Superior temporal gyrus (tissue), 1 donor: ENCODE data around the gene CISTR.

Experiments
- DNase-seq: peaks from one replicate; pipeline ENCODE4 v3.0.0-alpha.2; 2016; ENCODE audit errors: extremely low spot score

The CISTR gene

DNA sequence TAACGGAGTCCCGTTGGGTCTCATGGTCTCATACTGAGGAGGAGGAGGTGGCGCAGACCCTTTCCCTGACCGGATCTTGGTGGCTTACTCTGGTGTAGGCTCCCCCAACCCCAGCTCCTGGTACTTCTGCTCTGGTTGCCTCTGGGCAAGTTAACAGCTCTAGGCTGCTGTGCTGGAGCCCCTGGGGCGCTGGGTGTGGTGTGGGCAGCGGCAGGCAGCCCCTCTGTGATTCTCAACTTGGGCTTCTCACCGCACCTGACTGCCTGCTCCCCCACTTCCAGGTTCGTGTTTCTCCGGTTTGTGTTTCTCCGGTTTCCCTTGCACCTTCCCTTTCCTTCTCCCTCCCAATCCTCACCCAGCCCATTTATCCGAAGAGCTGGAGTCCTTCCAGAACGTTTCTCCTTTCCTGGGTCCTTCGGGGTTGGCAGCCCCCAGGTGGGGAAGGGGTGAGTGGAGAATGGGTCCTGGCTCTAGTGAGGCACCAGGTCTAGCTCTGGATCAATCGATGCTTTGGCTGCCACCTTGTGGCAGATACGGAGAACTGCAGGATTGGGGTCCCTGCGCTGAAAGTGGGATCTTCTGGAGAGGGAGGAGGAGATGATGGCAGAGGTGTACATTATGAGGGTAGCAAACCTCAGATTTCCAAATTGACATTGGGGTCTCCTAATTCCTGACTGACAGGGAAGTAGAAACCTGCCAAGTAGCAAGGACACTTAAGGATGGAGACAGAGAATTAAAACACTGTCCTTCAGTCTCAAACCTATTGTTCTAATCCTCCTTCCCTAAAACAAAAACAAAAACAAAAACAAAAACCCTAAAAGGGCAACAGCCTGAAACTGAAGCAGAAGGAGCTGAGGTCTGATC lies 8.3 kb downstream of the CISTR start:
- peak; percentile 90 for DNase-seq

GRCh38 chr12:53740130-53740491 lies 11.7 kb downstream of the CISTR start:
- DNase-seq = no peak

DNA sequence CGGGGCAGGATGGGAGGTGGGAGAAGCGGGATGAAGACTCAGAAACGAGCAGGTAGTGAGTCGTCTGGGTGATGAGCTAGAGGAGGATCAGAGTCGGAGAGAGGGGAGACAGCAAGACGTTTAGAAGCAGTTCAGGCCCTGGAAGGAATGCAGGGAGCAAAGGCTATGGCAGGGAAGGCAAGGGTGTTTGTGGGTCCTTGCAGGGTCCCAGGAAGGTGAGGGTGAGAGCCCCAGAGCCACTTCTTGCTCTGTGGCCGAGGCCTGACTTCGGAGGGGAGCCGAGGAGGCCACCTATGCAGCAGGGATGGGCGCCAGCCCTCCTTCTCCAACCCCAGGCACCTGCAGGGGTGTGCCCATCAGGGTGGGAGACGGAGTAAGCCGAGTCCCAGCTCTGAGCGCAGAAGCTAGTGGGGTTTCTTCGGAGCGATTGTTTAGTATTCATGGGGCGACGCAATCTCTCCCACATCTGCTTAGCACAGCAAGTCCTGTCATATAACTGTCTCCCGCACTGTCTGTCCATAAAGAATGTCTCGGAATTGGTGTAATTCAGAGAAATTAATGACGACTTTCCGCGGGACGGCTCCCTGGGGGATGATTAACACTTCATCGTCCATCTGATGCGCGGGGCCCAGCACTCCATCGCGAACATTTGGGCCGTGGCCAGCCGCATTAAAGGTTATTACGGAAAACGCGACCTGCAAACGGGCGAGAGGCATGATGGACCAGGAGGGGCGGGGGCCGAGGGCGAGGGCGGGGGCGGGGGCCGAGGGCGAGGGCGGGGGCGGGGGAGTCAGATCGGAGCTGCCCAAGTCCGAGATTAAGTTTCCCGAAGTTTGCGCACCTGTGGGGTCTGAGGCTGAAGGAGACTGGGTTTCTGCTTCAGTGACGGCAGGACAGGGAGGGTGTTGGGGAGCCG lies 12.3 kb downstream of the CISTR start:
- DNase-seq = no peak

GRCh38 chr12:53738406-53739213 lies 13.2 kb downstream of the CISTR start:
- DNase-seq = no peak

- DNase-seq = no peak
These were observed 13.8 kb downstream of the CISTR start for GRCh38 chr12:53737951-53738405.

GRCh38 chr12:53737093-53737808 lies 14.5 kb downstream of the CISTR start:
- no peak for DNase-seq

DNA sequence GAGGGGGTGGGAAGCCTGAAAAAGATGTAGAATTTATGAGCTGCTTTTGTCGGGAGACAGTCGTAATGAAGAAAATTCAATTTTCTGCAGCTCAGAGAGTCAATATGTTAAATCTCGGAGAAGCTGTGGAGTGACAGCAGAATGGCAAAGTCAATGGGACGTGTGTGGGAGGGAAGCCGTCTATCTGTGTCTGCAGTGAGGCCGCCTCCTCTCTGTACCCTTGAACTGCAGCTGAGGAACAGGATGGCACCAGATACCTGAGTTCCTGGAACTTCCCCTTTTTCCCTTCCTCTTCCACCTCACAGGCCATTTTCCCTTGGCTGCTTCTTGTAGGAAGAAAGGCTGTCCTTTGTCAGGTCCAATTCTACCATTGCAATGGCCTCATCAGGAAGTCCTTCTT lies 15.2 kb downstream of the CISTR start:
- no peak for DNase-seq

DNA sequence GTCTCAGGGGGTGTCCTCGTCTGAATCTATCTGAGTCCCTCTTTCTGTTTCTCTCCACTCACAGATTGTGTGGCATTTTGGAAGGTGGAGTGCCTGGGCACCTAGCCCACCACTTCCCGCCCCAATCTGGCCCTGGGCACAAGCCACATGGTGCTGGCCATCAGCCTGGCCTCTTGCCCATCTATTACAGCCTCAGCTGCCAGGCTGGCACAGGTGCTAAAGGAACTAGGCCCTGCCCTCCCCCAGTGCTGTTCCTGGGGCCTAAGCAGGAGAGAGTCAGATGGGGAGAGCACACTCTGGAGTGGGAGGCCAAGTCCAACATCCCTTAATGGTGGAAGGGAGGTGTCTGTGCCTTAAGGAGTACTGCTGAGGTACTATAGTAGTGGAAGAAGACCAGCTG lies 16.2 kb downstream of the CISTR start:
- DNase-seq = no peak

DNA sequence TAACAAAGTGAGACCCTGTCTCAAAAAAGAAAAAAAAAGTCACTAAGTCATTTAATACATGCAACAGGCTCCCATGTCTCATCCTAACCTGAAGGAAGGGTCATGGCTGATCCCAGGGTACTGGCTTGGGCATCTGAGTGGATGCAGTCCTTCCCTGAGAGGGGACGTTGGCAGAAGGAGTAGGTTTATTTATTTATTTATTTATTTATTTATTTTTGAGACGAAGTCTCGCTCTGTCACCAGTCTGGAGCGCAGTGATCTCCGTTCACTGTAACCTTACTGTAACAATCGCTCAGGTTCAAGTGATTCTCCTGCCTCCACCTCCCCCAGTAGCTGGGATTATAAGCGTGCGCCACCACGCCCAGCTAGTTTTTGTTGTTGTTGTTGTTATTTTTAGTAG lies 17.4 kb downstream of the CISTR start:
- DNase-seq = no peak

DNA sequence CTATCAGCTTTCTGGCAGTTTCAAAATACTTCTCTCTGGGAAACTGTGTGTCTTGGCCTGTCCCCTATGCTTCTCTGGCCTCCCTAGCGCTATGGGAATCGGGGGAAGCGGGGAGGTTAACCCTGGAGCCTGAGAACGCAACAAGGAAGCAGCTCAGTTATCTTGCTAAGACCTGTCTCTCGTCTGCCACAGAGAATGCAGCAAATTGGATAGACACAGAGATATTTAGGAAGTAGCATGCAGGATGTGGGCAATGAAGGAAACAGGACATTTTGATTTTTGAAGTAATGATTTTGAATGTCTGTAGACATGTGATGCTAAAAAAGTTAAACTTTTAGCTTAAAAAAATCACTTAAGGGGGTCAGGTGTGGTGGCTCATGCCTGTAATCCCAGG lies 18.0 kb downstream of the CISTR start:
- no peak for DNase-seq

GRCh38 chr12:53733051-53733806 lies 18.6 kb downstream of the CISTR start:
- DNase-seq = no peak

- no peak for DNase-seq
These were observed 22.1 kb downstream of the CISTR start for GRCh38 chr12:53729644-53730043.

- no peak for DNase-seq
These were observed 23.6 kb downstream of the CISTR start for GRCh38 chr12:53728206-53728605.

DNA sequence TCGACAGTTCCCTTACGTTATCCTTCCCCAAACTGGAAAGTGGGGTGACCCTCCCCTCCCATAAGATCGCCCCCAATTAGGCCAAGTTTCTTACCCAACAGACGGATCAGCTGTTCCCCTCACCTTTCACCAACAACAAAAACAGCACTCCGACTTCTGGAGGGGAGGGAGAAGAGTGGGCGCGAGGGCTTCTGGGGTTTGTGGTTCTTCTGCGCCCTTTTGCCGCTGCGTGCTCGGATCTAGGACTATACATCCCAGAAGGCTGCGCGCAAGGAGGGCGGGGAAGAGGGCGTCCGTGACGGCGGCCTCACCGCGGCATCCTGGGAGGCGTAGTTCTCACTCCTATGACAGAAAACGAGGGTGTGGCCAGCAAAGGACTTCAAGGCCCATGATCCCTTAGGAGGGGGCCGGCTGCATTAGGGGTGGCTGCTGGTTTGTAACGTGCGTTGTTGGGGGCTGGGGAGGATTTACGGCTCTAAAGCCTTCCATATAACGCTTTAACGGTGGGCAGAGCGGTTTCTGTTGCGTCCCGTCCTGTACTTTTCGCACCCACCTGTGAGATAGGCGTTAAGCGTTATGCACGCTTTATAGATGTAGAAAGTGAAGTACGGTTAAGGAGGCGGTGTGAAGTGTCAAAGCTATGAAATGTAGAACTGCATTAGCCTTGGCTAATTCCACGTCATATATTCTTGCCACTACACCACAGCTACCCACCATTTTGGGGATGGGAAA lies 24.3 kb downstream of the CISTR start, which contains the start of gene CALCOCO1:
CALCOCO1 (minus strand) TSS at position 143 of the 732 bp plus-strand sequence. CDS start 2,210 bp downstream, outside the sequence.
- DNase-seq = peak; percentile 99

DNA sequence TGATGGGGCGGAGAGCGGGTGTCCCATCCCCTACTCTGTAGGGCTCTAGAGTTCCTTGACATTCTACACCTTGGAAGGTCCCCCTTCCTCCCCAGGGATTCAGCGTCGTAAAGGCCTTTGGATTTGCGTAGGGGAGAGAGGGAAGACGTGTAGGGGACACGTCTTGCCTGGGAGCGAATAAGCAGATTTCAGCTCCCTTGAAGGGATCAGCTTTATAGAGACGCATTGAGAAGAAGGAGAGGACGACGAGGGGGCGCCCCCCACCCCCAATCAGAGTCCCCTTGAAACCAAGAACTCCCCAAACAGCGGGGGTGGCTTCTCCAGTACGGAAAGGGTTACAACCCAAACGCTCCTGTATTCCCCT lies 24.9 kb downstream of the CISTR start:
- DNase-seq = no peak

DNA sequence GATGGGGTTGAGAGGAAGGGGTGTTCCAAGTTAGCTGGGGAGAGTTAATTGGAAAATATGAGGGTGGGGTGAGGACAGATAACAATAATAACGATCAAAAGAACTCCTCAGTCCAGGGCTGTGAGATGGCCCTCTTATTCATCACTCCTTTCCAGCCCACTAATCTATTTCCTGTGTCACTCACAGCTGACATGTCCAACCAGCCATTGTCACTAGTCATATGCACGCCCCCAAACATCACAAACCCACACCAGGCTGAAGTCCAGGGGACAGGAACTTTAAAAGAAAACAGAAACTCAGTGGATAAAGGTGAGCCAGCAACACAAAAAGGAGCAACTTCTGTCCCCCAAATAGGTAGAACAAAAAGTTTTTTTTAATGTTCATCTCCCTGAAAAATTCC lies 25.4 kb downstream of the CISTR start:
- no peak for DNase-seq

GRCh38 chr12:53725824-53726223 lies 26.0 kb downstream of the CISTR start:
- no peak for DNase-seq

DNA sequence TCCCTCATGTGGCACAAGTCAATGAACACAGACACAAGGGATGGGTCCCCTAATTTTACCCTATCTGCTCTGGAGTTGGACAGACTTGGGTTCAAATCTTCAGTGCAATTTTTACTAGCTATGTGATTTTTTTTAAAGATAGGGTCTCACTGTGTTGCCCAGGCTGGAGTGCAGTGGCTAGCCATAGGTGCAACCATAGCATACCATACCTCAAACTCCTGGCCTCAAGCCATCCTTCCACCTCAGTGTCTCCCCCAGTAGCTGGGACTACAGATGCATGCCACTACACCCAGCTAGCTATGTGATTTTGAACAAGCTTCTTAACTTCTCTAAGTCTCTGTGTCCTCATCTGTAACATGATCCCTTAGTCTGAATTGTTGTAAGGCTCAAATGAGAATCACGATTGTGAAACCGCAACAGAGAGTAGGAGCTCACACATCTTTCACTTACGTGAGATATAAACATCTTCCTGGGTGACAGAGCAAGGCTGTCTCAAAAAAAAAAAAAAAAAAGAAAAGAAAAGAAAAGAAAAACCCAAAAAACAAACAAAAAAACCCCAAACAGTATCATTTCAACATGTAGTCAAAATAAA lies 29.2 kb downstream of the CISTR start:
- no peak for DNase-seq

DNA sequence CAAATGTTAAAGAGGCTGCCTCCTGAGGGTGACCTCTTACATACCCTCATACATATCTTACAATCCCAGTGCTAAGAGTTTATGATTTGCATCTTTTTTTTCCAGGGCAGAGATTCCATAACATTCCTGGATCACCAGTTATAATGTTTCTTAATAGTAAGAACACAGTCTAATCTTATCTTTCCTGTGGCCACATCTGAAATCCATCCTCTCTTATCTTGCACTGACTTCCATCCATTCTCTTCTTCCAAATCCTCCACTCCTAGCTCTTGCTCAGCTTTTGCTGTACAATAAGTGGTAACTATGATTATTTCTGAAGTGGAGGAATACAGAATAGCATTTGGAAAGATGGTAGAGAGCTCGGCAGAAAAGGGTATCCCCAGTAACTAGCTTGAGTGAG lies 30.8 kb downstream of the CISTR start:
- no peak for DNase-seq
